Measurements from ENCODE around the gene ITPRIP.

Gene ITPRIP

GRCh38 chr10:104307576-104308438 lies 30.5 kb downstream of the ITPRIP start:
- no peak for DNase-seq

GRCh38 chr10:104306897-104307296 lies 31.4 kb downstream of the ITPRIP start:
- DNase-seq: no peak

GRCh38 chr10:104304927-104305326 lies 33.3 kb downstream of the ITPRIP start:
- no peak for DNase-seq

- no peak for DNase-seq
Observed at GRCh38 chr10:104304356-104304745, 33.9 kb downstream of the ITPRIP start.

- DNase-seq: no peak
Observed at GRCh38 chr10:104303594-104304355, 34.5 kb downstream of the ITPRIP start.

GRCh38 chr10:104301907-104302690 lies 36.2 kb downstream of the ITPRIP start:
- no peak for DNase-seq

- DNase-seq: no peak
Observed at GRCh38 chr10:104300736-104301292, 37.5 kb downstream of the ITPRIP start.

- no peak for DNase-seq
Observed at GRCh38 chr10:104300002-104300735, 38.1 kb downstream of the ITPRIP start.

GRCh38 chr10:104299031-104299904 lies 39.0 kb downstream of the ITPRIP start:
- DNase-seq: no peak

- no peak for DNase-seq
Observed at GRCh38 chr10:104297697-104298660, 40.3 kb downstream of the ITPRIP start.

GRCh38 chr10:104296687-104297436 lies 41.4 kb downstream of the ITPRIP start:
- no peak for DNase-seq

GRCh38 chr10:104293781-104294321 lies 44.4 kb downstream of the ITPRIP start:
- no peak for DNase-seq

- no peak for DNase-seq
Observed at GRCh38 chr10:104293011-104293410, 45.3 kb downstream of the ITPRIP start.

- DNase-seq: peak; percentile 88
Observed at GRCh38 chr10:104291439-104291951, 46.8 kb downstream of the ITPRIP start.

- DNase-seq: no peak
Observed at GRCh38 chr10:104288355-104288754, 49.9 kb downstream of the ITPRIP start.

- DNase-seq: no peak
Observed at GRCh38 chr10:104286939-104287338, 51.3 kb downstream of the ITPRIP start.

- no peak for DNase-seq
Observed at GRCh38 chr10:104284846-104285245, 53.4 kb downstream of the ITPRIP start.

GRCh38 chr10:104281694-104282093 lies 56.6 kb downstream of the ITPRIP start:
- DNase-seq: no peak
